Liver (tissue), 9 donors: ENCODE measurements around the gene ADM5. TPM values are rescaled to one million over a fixed set of nuclear protein-coding genes. Genes with fewer than 3 reads are reported as not detected.

ENCODE experiments used
- DNase-seq: peaks from one replicate; pipeline ENCODE4 v3.0.0-alpha.2; 2017; ENCODE audit warnings: low spot score
- H3K27ac ChIP-seq, 2 donors: one replicate each; pipeline ENCODE4 v1.7.0; 2013; ENCODE audit warnings: inconsistent platforms in 2 of 2, low read length in 2 of 2, control low read depth in 1 of 2, low read depth in 1 of 2, mild to moderate bottlenecking in 1 of 2
- H3K27me3 ChIP-seq, 4 donors: one replicate each; pipeline versions ENCODE4 v1.6.1 to v1.7.0; 2013; ENCODE audit warnings: low read length in 3 of 4, inconsistent platforms in 1 of 4, mild to moderate bottlenecking in 1 of 4, moderate library complexity in 1 of 4; ENCODE audit not compliant: control insufficient read depth in 4 of 4, insufficient read depth in 4 of 4
- H3K36me3 ChIP-seq, 4 donors: one replicate each; pipeline versions ENCODE4 v1.6.1 to v1.7.0; 2013; ENCODE audit warnings: low read length in 3 of 4, mild to moderate bottlenecking in 3 of 4, low read depth in 1 of 4, moderate library complexity in 1 of 4; ENCODE audit not compliant: control insufficient read depth in 4 of 4, insufficient read depth in 3 of 4
- H3K4me1 ChIP-seq, 4 donors: one replicate each; pipeline versions ENCODE4 v1.6.1 to v1.7.0; 2013; ENCODE audit warnings: low read length in 3 of 4, mild to moderate bottlenecking in 3 of 4, moderate library complexity in 1 of 4; ENCODE audit not compliant: control insufficient read depth in 4 of 4, insufficient read depth in 4 of 4
- H3K4me3 ChIP-seq, 3 donors: one replicate each; pipeline versions ENCODE4 v1.6.1 to v1.7.0; 2013; ENCODE audit warnings: low read length in 3 of 3, control low read depth in 1 of 3, low read depth in 1 of 3, mild to moderate bottlenecking in 1 of 3
- H3K9ac ChIP-seq, 2 donors: one replicate each; pipeline ENCODE4 v1.7.0; 2013; ENCODE audit warnings: low read length in 2 of 2, mild to moderate bottlenecking in 2 of 2, moderate library complexity in 2 of 2, control low read depth in 1 of 2, low read depth in 1 of 2
- H3K9me3 ChIP-seq, 4 donors: one replicate each; pipeline versions ENCODE4 v1.6.1 to v1.7.0; 2013; ENCODE audit warnings: low read length in 3 of 4; ENCODE audit not compliant: control insufficient read depth in 4 of 4
- ATF3 ChIP-seq: IDR thresholded peaks from 2 replicates; pipeline ENCODE4 v1.6.1; 2016; ENCODE audit warnings: antibody characterized with exemption
- CTCF ChIP-seq: fragments of 150-350 bp; IDR thresholded peaks from 2 replicates; pipeline ENCODE4 v1.5.1; 2017; ENCODE audit warnings: improper control_type of control experiment, low read depth, low read length; ENCODE audit not compliant: missing input control
- EGR1 ChIP-seq, 2 donors: IDR thresholded peaks; 2 replicates each; pipeline ENCODE4 v1.6.1; 2016 to 2018; ENCODE audit warnings: antibody characterized with exemption in 2 of 2, low read depth in 2 of 2
- FOXA1 ChIP-seq: IDR thresholded peaks from 2 replicates; pipeline ENCODE4 v1.6.1; 2016; ENCODE audit warnings: antibody characterized with exemption
- FOXA2 ChIP-seq: IDR thresholded peaks from 2 replicates; pipeline ENCODE4 v1.6.1; 2016; ENCODE audit warnings: antibody characterized with exemption
- GABPA ChIP-seq, 2 donors: IDR thresholded peaks in 1 of 2; conservative IDR thresholded peaks in 1 of 2; 2 replicates each; pipeline ENCODE4 v1.6.1; 2016; ENCODE audit warnings: antibody characterized with exemption in 2 of 2, mild to moderate bottlenecking in 1 of 2, moderate library complexity in 1 of 2
- HNF4A ChIP-seq, 2 donors: conservative IDR thresholded peaks; 2 replicates each; pipeline ENCODE4 v1.6.1; 2016; ENCODE audit warnings: antibody characterized with exemption in 2 of 2, mild to moderate bottlenecking in 2 of 2
- HNF4G ChIP-seq: IDR thresholded peaks from 2 replicates; pipeline ENCODE4 v1.6.1; 2016; ENCODE audit warnings: antibody characterized with exemption
- JUND ChIP-seq, 2 donors: IDR thresholded peaks; 2 replicates each; pipeline ENCODE4 v1.6.1; 2016; ENCODE audit warnings: antibody characterized with exemption in 2 of 2
- MAX ChIP-seq: IDR thresholded peaks from 2 replicates; pipeline ENCODE4 v1.6.1; 2016; ENCODE audit warnings: antibody characterized with exemption
- NR2F2 ChIP-seq: IDR thresholded peaks from 2 replicates; pipeline ENCODE4 v1.6.1; 2016; ENCODE audit warnings: antibody characterized with exemption
- RAD21 ChIP-seq, 2 donors: IDR thresholded peaks; 2 replicates each; pipeline ENCODE4 v1.6.1; 2016; ENCODE audit warnings: antibody characterized with exemption in 2 of 2, mild to moderate bottlenecking in 2 of 2
- REST ChIP-seq: IDR thresholded peaks from 2 replicates; pipeline ENCODE4 v1.6.1; 2016; ENCODE audit warnings: antibody characterized with exemption, mild to moderate bottlenecking
- RXRA ChIP-seq, 2 donors: IDR thresholded peaks; 2 replicates each; pipeline ENCODE4 v1.6.1; 2017 to 2018; ENCODE audit warnings: antibody characterized with exemption in 2 of 2, mild to moderate bottlenecking in 1 of 2
- SP1 ChIP-seq: IDR thresholded peaks from 2 replicates; pipeline ENCODE4 v1.6.1; 2018; ENCODE audit warnings: antibody characterized with exemption, mild to moderate bottlenecking
- TAF1 ChIP-seq: conservative IDR thresholded peaks from 2 replicates; pipeline ENCODE4 v1.6.1; 2016; ENCODE audit warnings: antibody characterized with exemption, mild to moderate bottlenecking
- YY1 ChIP-seq: IDR thresholded peaks from 2 replicates; pipeline ENCODE4 v1.6.1; 2016; ENCODE audit warnings: antibody characterized with exemption, mild to moderate bottlenecking
- ZBTB33 ChIP-seq: IDR thresholded peaks from 2 replicates; pipeline ENCODE4 v1.6.1; 2016; ENCODE audit warnings: antibody characterized with exemption
- WGBS: extraction: QIAGEN DNeasy Blood & Tissue Kit; methylation state at CpG from one replicate; pipeline ENCODE4 v1.1.7; 2013; 5-methylcytosine and 5-hydroxymethylcytosine counted together
- polyA plus RNA-seq, 2 donors: library from polyadenylated mRNA; stranded (reverse) in 1 of 2; unstranded in 1 of 2; fragments of 200-250 nt in 1 of 2; fragments of >200 nt in 1 of 2; fragmentation: Nextera tagmentation in 1 of 2; extraction: Ambion mirVana in 1 of 2; gene quantifications; one replicate each; pipeline versions ENCODE4 v1.2.1 to v1.2.3, GENCODE V29; 2013 to 2015
- total RNA-seq, 2 donors: library from RNA; depleted of rRNA; stranded (reverse); fragments of >200 nt; gene quantifications; one replicate each; pipeline ENCODE4 v1.2.3, GENCODE V29; 2014
- donor health status: healthy.
- donor health status: healthy.
- donor health status: healthy.
- donor health status: healthy.
- donor health status: healthy.

The ADM5 gene
- total and polyA plus RNA-seq, 4 donors: 0.11 to 0.84 (median 0.26) TPM

GRCh38 chr19:49700563-49700962 lies 11.2 kb downstream of the ADM5 start:
- WGBS: 55% methylated on average over 11 of the region's 11 CpGs
- TF ChIP-seq NR2F2: no peak
- TF ChIP-seq GABPA (IDR thresholded peaks at IDR 0.05 in 1 of 2, conservative IDR thresholded peaks at IDR 0.05 in 1 of 2): no peak
- TF ChIP-seq YY1: no peak
- TF ChIP-seq ATF3: no peak
- TF ChIP-seq EGR1 (IDR thresholded peaks at IDR 0.05; ENCODE audit: low read depth in 2 of 2): no peak
- no peak for TF ChIP-seq HNF4A (conservative IDR thresholded peaks at IDR 0.05)
- no peak for TF ChIP-seq JUND (IDR thresholded peaks at IDR 0.05)

GRCh38 chr19:49701271-49701786 lies 11.9 kb downstream of the ADM5 start:
- DNase-seq: no peak
- H3K4me3 ChIP-seq: no peak overlapping the region
- TF ChIP-seq FOXA2: no peak
- TF ChIP-seq ATF3: no peak
- no peak for TF ChIP-seq MAX
- TF ChIP-seq SP1: no peak
- TF ChIP-seq JUND (IDR thresholded peaks at IDR 0.05): no peak
- no peak for TF ChIP-seq RAD21 (IDR thresholded peaks at IDR 0.05)
- TF ChIP-seq HNF4G: no peak
- no peak for TF ChIP-seq FOXA1
- TF ChIP-seq GABPA (IDR thresholded peaks at IDR 0.05 in 1 of 2, conservative IDR thresholded peaks at IDR 0.05 in 1 of 2): no peak
- no peak for TF ChIP-seq REST
- no peak for TF ChIP-seq RXRA (IDR thresholded peaks at IDR 0.05)
- no peak for TF ChIP-seq HNF4A (conservative IDR thresholded peaks at IDR 0.05)
- TF ChIP-seq CTCF: no peak
- no peak for TF ChIP-seq ZBTB33
- no peak for TF ChIP-seq EGR1 (IDR thresholded peaks at IDR 0.05; ENCODE audit: low read depth in 2 of 2)
- TF ChIP-seq TAF1: no peak
- 30% methylated on average over 40 of the region's 40 CpGs for WGBS
- H3K4me1 ChIP-seq: no peaks in the 10 kb centered on the region
- H3K9ac ChIP-seq: no peak overlapping the region
- no peaks in the 10 kb centered on the region for H3K9me3 ChIP-seq
- H3K36me3 ChIP-seq: no peaks in the 10 kb centered on the region
- H3K27ac ChIP-seq: no peak overlapping the region
- no peaks in the 10 kb centered on the region for H3K27me3 ChIP-seq

More at GRCh38 chr19:49700563-49700962, 11.2 kb downstream of the ADM5 start:
- H3K27me3 ChIP-seq: no peaks in the 10 kb centered on the region
- no peak for DNase-seq
- no peaks in the 10 kb centered on the region for H3K36me3 ChIP-seq
- no peak overlapping the region for H3K4me3 ChIP-seq
- no peak overlapping the region for H3K9ac ChIP-seq
- no peaks in the 10 kb centered on the region for H3K9me3 ChIP-seq
- H3K4me1 ChIP-seq: no peaks in the 10 kb centered on the region
- H3K27ac ChIP-seq: no peak overlapping the region
